ENCODE results near the gene COX6A2. TPM values are rescaled to one million over a fixed set of nuclear protein-coding genes. Genes with fewer than 3 reads are reported as not detected.
A peak's percentile ranks its signal among the peaks of the same experiment; 100 is the strongest.
"Not testable (repeated sequence)": the region's sequence is repeated elsewhere in the genome, so short reads cannot be mapped to it uniquely, and the experiment has no call there.

The COX6A2 gene
- total RNA-seq, 1 experiment from 2014 or later, result not detected

- no peak for DNase-seq (ENCODE audit: low read depth)
These were observed 10.3 kb upstream of the COX6A2 start for GRCh38 chr16:31438414-31438813.

- DNase-seq (ENCODE audit: low read depth), result no peak
These were observed 8.3 kb upstream of the COX6A2 start for GRCh38 chr16:31436221-31437045.

DNA sequence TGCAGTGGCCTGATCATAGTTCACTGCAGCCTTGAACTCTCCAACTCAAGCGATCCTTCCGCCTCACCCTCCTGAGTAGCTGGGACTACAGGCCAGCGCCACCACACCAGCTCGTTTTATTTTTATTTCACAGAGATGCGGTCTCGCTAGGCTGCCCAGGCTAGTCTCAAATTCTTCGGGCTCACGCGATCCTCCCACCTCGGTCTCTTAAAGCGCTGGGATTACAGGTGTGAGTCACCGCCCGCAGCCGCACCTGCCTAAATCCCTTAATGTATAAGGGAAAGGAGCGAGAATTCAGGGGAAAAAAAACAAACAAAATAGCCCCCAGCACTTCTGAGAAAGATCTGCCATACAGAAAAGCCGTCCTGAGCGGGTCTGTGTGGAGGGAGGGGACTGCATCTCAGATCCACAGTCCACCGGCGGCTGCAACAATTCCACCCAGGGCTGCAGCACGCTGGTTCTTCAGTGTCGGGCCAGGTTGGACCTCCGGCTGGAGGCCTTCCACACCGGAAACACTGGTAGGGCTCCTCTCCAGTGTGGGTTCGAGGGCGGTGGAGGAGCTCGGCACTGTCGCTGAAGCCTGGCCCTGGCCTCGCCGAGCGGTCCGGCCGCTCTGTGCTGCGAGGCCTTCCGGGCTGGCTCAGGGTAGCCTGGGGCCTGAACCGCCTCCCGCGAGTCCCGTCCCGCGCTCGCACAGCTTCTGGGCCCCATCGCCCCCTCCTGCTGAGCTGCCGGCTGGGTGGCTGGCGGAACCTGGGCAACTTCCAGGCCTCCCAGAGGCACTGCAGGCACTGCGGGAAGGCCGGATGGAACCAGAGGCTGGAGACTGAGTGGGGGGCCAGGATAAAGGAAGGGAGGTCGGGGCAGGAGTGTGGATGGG, 7.4 kb upstream of the COX6A2 start:
- no peak for DNase-seq (ENCODE audit: low read depth)

GRCh38 chr16:31430380-31431052, 2.4 kb upstream of the COX6A2 start:
- DNase-seq (ENCODE audit: low read depth), result no peak

GRCh38 chr16:31429796-31430195, 1.6 kb upstream of the COX6A2 start:
- no peak for DNase-seq (ENCODE audit: low read depth)

DNA sequence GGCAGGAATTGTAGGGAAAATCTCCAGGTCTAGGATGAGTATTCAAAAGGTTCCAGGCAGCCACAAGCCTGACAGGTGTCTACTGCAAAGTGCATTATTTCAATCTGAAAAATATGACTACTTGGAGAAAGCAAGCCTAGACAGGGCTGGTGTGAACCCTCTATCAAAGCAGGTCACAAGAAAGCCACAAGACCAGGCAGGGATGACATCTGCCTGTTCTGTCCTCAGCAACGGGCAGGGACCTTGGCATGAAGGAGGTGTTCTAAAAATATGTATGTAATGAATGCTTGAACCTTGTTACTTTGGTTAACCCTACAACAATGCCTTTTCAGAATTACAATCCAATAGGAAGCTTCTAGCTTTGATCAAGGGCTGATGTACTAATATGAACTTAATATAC, 1.2 kb upstream of the COX6A2 start:
- no peak for DNase-seq (ENCODE audit: low read depth)

DNA sequence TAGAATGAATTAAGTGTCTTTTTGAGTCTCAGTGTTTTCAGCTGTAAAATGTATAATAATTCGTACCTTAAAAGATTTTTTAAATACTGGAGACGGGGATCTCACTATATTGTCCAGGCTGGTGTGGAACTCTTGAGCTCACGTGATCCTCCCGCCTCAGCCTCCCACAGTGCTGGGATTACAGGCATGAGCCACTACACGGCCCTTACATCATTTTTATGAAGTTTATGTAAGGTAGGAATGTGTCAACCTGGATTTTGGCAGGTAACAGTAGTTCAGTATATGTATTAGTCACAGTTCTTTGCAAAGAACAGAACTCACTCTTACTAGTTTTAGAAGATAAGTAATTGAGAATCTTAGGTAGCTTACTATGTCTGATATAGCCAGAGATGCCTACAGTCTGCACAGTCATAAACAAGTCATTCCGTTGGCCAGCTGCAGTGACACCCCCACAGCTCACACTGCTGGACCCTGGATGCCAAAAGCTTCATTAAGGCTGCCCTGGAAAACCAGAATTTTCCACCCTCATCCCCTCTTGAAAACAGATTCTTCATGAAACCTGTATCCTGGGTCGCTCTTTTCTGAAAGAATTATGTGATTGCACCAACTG, 583 bp upstream of the COX6A2 start:
- no peak for DNase-seq (ENCODE audit: low read depth)

- DNase-seq (ENCODE audit: low read depth), result peak; percentile 22
These were observed 500 bp downstream of the COX6A2 start for GRCh38 chr16:31427441-31428278.

DNA sequence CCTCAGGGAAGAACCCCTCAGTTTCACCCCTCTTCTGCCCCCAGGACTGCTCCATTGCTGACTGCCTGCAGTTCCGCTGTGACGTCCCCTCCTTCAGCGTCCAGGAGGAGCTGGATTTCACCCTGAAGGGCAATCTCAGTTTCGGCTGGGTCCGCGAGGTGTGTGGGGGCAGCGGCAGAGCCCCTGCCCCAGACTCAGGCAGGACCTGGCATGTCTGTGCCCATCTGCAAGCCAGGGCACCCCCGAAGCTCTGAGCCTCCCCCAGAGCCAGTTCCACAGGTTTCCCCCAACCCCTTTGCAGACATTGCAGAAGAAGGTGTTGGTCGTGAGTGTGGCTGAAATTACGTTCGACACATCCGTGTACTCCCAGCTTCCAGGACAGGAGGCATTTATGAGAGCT, 4.4 kb downstream of the COX6A2 start:
- DNase-seq (ENCODE audit: low read depth), result no peak

GRCh38 chr16:31423241-31423640, 4.9 kb downstream of the COX6A2 start:
- no peak for DNase-seq (ENCODE audit: low read depth)

DNA sequence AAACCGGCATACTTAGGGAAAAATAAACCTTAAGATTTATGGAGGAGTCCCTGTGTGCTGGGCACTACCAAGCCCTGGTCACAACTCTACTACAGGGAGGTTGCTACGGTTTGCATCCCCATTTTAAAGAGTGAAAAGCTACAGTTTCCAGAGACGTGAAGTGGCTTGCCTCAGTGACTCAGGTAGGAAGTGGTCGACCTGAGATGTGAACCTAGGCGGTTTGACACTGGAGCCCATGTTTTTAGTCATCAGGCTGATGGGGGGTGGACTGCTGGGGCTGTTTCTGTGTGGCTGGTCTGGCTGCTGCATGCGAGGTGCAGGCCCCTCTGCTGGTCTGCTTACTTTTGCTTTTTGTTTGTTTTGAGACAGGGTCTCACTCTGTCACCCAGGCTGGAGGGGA, 6.6 kb downstream of the COX6A2 start:
- no peak for DNase-seq (ENCODE audit: low read depth)

- DNase-seq (ENCODE audit: low read depth), result no peak
These were observed 8.1 kb downstream of the COX6A2 start for GRCh38 chr16:31420037-31420436.

- DNase-seq (ENCODE audit: low read depth), result no peak
These were observed 10.2 kb downstream of the COX6A2 start for GRCh38 chr16:31417916-31418315.

DNA sequence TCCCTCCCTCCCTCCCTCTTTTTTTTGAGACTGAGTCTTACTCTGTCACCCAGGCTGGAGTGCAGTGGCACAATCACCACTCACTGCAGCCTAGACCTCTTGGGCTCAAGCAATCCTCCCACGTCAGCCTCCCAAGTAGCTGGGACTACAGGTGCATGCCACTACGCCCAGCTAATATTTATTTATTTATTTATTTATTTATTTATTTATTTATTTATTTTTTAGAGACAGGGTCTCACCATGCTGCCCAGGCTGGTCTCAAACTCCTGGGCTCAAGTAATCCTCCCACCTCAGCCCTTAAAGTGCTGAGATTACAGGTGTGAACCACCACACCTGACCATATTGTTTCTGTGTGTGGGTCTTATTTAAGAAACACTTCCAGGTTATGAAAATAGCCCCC, 11.1 kb downstream of the COX6A2 start:
- not testable (repeated sequence) for DNase-seq (ENCODE audit: low read depth)

DNA sequence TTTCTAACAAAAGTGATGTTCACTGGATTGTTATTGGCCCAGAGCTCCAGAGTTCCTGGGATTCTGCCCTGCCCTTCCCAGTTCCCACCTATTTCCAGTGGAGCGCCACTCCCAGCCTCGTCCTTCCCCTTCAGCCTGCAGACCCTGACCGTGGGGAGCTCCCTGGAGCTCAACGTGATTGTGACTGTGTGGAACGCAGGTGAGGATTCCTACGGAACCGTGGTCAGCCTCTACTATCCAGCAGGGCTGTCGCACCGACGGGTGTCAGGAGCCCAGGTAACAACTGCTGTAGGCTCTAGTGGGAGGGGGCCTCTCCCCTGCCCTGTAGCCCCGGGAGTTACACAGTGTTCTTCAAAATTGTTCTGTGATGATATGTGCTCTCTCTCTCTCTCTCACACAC, 11.8 kb downstream of the COX6A2 start:
- DNase-seq (ENCODE audit: low read depth), result no peak

GRCh38 chr16:31414706-31415105, 13.5 kb downstream of the COX6A2 start:
- DNase-seq (ENCODE audit: low read depth), result no peak

- no peak for DNase-seq (ENCODE audit: low read depth)
These were observed 14.2 kb downstream of the COX6A2 start for GRCh38 chr16:31413943-31414342.

GRCh38 chr16:31413381-31413780, 14.8 kb downstream of the COX6A2 start:
- DNase-seq (ENCODE audit: low read depth), result no peak

GRCh38 chr16:31412750-31413149, 15.4 kb downstream of the COX6A2 start:
- no peak for DNase-seq (ENCODE audit: low read depth)

- peak; percentile 36 for DNase-seq (ENCODE audit: low read depth)
These were observed 16.9 kb downstream of the COX6A2 start for GRCh38 chr16:31411024-31411844.
